GM12878 (cell line): Measurements from ENCODE around the gene PREP.

Experiments used
- ATF7 ChIP-seq: fragments of 450-650 bp; IDR thresholded peaks from 2 replicates; pipeline ENCODE4 v1.6.1; 2016; ENCODE audit warnings: low read depth, mild to moderate bottlenecking
- CTCF ChIP-seq, 3 experiments: IDR thresholded peaks in 2 of 3; conservative IDR thresholded peaks in 1 of 3; 2 replicates each; pipeline ENCODE4 v1.5.1; 2011; ENCODE audit warnings: low read depth in 3 of 3, low read length in 3 of 3, mild to moderate bottlenecking in 3 of 3, control low read depth in 2 of 3, moderate library complexity in 2 of 3, inconsistent platforms in 1 of 3, mixed read lengths in 1 of 3; ENCODE audit not compliant: control insufficient read depth in 2 of 3, insufficient read depth in 1 of 3; ENCODE audit errors: extremely low read depth in 1 of 3
- EP300 ChIP-seq, 2 experiments: fragments of 150-350 bp in 1 of 2; IDR thresholded peaks; 2 replicates each; pipeline ENCODE4 v1.6.1; 2011 to 2012; ENCODE audit warnings: low read depth in 2 of 2, low read length in 2 of 2, borderline replicate concordance in 1 of 2, improper control_type of control experiment in 1 of 2, inconsistent platforms in 1 of 2; ENCODE audit not compliant: control insufficient read depth in 1 of 2
- NR2C2 ChIP-seq: IDR thresholded peaks from 2 replicates; pipeline ENCODE4 v1.6.1; 2011; ENCODE audit warnings: borderline replicate concordance, low read depth; ENCODE audit not compliant: control insufficient read depth, insufficient read length
- POLR2A ChIP-seq: IDR thresholded peaks from 2 replicates; pipeline ENCODE4 v1.6.1; 2011; ENCODE audit warnings: low read depth, mild to moderate bottlenecking, low read length
- REST ChIP-seq: IDR thresholded peaks from 2 replicates; pipeline ENCODE4 v1.6.1; 2012; ENCODE audit warnings: mild to moderate bottlenecking, low read depth, low read length
- RFX5 ChIP-seq: IDR thresholded peaks from 2 replicates; pipeline ENCODE4 v1.6.1; 2011; ENCODE audit warnings: low read depth, low read length, improper control_type of control experiment

- no peak for TF ChIP-seq EP300 (IDR thresholded peaks at IDR 0.05; ENCODE audit: borderline replicate concordance in 1 of 2, control insufficient read depth in 1 of 2, low read depth in 2 of 2, low read length in 2 of 2)
- no peak for TF ChIP-seq RFX5
- TF ChIP-seq POLR2A, result no peak
- TF ChIP-seq CTCF (IDR thresholded peaks at IDR 0.05 in 2 of 3, conservative IDR thresholded peaks at IDR 0.05 in 1 of 3; ENCODE audit: control insufficient read depth in 2 of 3, extremely low read depth in 1 of 3, insufficient read depth in 1 of 3, low read depth in 3 of 3, low read length in 3 of 3), result no peak
- TF ChIP-seq REST, result no peak
- no peak for TF ChIP-seq NR2C2
- TF ChIP-seq ATF7, result no peak
These were observed 84.2 kb downstream of the PREP start for GRCh38 chr6:105318660-105319059.
